Tibial nerve (tissue), 4 donors: ENCODE data around the gene ADGB. TPM values are rescaled to one million over a fixed set of nuclear protein-coding genes. Genes with fewer than 3 reads are reported as not detected.

Experiments
- DNase-seq, 2 donors: peaks; one replicate each; pipeline ENCODE4 v3.0.0-alpha.2; 2019; ENCODE audit warnings: low spot score in 2 of 2
- H3K27ac ChIP-seq, 4 donors: fragments of 200-600 bp; sonication (generic) in 3 of 4; one replicate each; pipeline ENCODE4 v1.5.1; 2017 to 2019; ENCODE audit warnings: mild to moderate bottlenecking in 1 of 4
- H3K27me3 ChIP-seq, 2 donors: fragments of 200-600 bp; sonication (generic) in 1 of 2; one replicate each; pipeline versions ENCODE4 v1.5.1 to v1.6.0; 2017 to 2019
- H3K36me3 ChIP-seq, 3 donors: fragments of 200-600 bp; sonication (generic); one replicate each; pipeline ENCODE4 v1.5.1; 2018 to 2019
- H3K4me1 ChIP-seq, 4 donors: fragments of 200-600 bp; sonication (generic) in 3 of 4; one replicate each; pipeline ENCODE4 v1.5.1; 2017 to 2019
- H3K4me3 ChIP-seq, 4 donors: fragments of 200-600 bp; sonication (generic) in 3 of 4; one replicate each; pipeline ENCODE4 v1.5.1; 2017 to 2019; ENCODE audit warnings: mild to moderate bottlenecking in 1 of 4, moderate library complexity in 1 of 4
- H3K9me3 ChIP-seq, 4 donors: fragments of 200-600 bp; sonication (generic) in 3 of 4; one replicate each; pipeline ENCODE4 v1.5.1; 2017 to 2019
- EP300 ChIP-seq, 2 donors: sonication (generic); formaldehyde crosslinking; IDR thresholded peaks; one replicate each; pipeline ENCODE4 v1.6.1; 2017; ENCODE audit warnings: antibody characterized with exemption in 2 of 2, mild to moderate bottlenecking in 1 of 2
- POLR2A ChIP-seq, 2 donors: fragments of 450-650 bp; IDR thresholded peaks; one replicate each; pipeline ENCODE4 v1.6.1; 2017; ENCODE audit warnings: antibody characterized with exemption in 2 of 2, mild to moderate bottlenecking in 2 of 2, moderate library complexity in 2 of 2
- WGBS, 2 donors: methylation state at CpG; one replicate each; pipeline ENCODE4 v1.1.5; 2018; 5-methylcytosine and 5-hydroxymethylcytosine counted together
- total RNA-seq, 4 donors: library from RNA; depleted of rRNA; stranded (reverse); fragments of >200 nt; gene quantifications; one replicate each; pipeline ENCODE4 v1.1.0, GENCODE V29; 2016
- TF ChIP-seq, protein P1 (sequence below), 5 experiments: fragments of 200-600 bp in 3 of 5; fragments of 450-650 bp in 2 of 5; sonication (generic) in 3 of 5; IDR thresholded peaks; one replicate each; pipeline ENCODE4 v1.5.1; 2016 to 2019; ENCODE audit warnings: antibody characterized with exemption in 5 of 5, mild to moderate bottlenecking in 3 of 5, moderate library complexity in 2 of 5

The ADGB gene
- total RNA-seq, 4 donors from 2014 or later = not detected

DNA sequence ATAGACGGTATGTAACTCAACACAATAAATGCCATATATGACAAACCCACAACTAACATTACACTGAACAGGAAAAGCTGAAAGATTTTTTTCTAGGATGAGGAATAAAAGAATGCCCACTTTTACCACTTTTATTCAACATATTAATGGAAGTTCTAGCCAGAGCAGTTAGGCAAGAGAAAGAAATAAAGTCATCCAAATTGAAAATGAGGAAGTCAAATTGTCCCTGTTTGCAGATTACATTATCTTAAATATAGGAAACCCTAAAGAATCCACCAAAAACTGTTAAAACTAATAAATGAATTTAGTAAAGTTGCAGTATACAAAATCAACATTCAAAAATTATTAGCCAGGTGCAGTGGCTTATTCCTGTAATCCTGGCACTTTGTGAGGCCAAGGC lies 24.6 kb upstream of the ADGB start:
- peaks cover 0 to 46% (median 7%) of the 10 kb centered on the region in 4 donors for H3K9me3 ChIP-seq
- TF ChIP-seq, protein P1, sequence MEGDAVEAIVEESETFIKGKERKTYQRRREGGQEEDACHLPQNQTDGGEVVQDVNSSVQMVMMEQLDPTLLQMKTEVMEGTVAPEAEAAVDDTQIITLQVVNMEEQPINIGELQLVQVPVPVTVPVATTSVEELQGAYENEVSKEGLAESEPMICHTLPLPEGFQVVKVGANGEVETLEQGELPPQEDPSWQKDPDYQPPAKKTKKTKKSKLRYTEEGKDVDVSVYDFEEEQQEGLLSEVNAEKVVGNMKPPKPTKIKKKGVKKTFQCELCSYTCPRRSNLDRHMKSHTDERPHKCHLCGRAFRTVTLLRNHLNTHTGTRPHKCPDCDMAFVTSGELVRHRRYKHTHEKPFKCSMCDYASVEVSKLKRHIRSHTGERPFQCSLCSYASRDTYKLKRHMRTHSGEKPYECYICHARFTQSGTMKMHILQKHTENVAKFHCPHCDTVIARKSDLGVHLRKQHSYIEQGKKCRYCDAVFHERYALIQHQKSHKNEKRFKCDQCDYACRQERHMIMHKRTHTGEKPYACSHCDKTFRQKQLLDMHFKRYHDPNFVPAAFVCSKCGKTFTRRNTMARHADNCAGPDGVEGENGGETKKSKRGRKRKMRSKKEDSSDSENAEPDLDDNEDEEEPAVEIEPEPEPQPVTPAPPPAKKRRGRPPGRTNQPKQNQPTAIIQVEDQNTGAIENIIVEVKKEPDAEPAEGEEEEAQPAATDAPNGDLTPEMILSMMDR (IDR thresholded peaks at IDR 0.05) = no peak
- no peak overlapping the region for H3K4me3 ChIP-seq
- no peaks in the 10 kb centered on the region for H3K4me1 ChIP-seq
- no peaks in the 10 kb centered on the region for H3K36me3 ChIP-seq
- no peak overlapping the region for H3K27ac ChIP-seq
- DNase-seq = no peak
- no peaks in the 10 kb centered on the region for H3K27me3 ChIP-seq
- WGBS, 2 donors = 89 to 92% methylated on average over 1 of the region's 1 CpG

DNA sequence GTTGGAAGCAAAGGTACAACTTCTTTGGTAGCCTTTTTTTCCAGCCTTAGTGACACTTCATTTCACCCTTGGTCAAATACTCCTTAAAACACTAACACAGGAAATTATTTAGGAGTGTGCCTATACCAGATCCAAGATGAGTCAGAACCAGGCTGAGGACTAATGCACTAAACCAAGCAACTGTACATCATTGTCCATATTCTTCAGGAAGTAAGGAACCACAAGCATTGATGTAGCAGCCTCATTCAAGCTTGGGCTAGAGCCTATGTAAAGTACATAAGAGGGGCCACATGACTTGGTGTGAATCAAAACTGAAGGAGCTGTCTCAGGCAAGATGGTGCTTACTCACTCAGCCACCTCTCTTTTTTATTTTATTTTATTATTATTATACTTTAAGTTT lies 20.7 kb upstream of the ADGB start:
- TF ChIP-seq POLR2A (IDR thresholded peaks at IDR 0.05) = no peak
- TF ChIP-seq EP300 (IDR thresholded peaks at IDR 0.05) = no peak
- TF ChIP-seq, protein P1 (IDR thresholded peaks at IDR 0.05) = no peak
- no peaks in the 10 kb centered on the region for H3K4me1 ChIP-seq
- DNase-seq = no peak
- H3K36me3 ChIP-seq = no peaks in the 10 kb centered on the region
- peaks cover 0 to 21% (median 3%) of the 10 kb centered on the region in 4 donors for H3K9me3 ChIP-seq
- H3K27ac ChIP-seq = no peak overlapping the region
- no peaks in the 10 kb centered on the region for H3K27me3 ChIP-seq
- H3K4me3 ChIP-seq = no peak overlapping the region

DNA sequence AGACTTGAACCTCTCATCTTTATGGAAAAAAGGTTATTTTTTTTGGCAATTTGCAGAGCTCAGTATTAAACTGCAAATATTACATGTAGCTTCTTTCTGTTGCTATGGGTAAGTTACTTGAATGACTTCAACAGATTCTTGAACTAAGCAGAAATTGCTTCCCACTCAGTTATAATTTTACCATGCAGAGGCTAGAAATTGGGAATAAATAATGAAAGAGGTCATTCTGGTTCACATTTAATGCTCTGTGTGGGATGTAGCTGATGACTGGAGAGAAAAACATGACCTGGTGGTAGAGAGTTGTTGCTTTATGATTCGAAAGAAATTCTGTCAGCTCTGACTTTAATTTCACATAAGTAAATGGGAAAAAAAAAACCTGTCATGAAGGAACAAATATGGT lies 16.8 kb upstream of the ADGB start:
- DNase-seq = no peak
- Histone ChIP-seq H3K27me3 (no peaks in the 10 kb centered on the region), H3K9me3 (peaks cover 0 to 7% (median 0%) of the 10 kb centered on the region in 4 donors), H3K27ac (no peak overlapping the region), H3K4me3 (no peak overlapping the region), H3K36me3 (no peaks in the 10 kb centered on the region), H3K4me1 (no peaks in the 10 kb centered on the region)
- WGBS, 2 donors = 23 to 24% methylated on average over 1 of the region's 1 CpG
- TF ChIP-seq EP300 (IDR thresholded peaks at IDR 0.05) (no peak), POLR2A (IDR thresholded peaks at IDR 0.05) (no peak)
- TF ChIP-seq, protein P1 (IDR thresholded peaks at IDR 0.05) = no peak

- peak; percentile 28 to 63 for DNase-seq
- 62 to 63% methylated on average over 5 of the region's 5 CpGs for WGBS, 2 donors
- TF ChIP-seq EP300 (IDR thresholded peaks at IDR 0.05) (peak in 1 of 2 donors; percentile 48), POLR2A (IDR thresholded peaks at IDR 0.05) (no peak)
- peaks cover 0 to 7% (median 0%) of the 10 kb centered on the region in 4 donors for H3K9me3 ChIP-seq
- no peak overlapping the region for H3K27ac ChIP-seq
- H3K4me1 ChIP-seq = no peaks in the 10 kb centered on the region
- H3K36me3 ChIP-seq = no peaks in the 10 kb centered on the region
- H3K27me3 ChIP-seq = no peaks in the 10 kb centered on the region
- no peak overlapping the region for H3K4me3 ChIP-seq
Measured at GRCh38 chr6:146582857-146583256, 15.9 kb upstream of the ADGB start.

DNA sequence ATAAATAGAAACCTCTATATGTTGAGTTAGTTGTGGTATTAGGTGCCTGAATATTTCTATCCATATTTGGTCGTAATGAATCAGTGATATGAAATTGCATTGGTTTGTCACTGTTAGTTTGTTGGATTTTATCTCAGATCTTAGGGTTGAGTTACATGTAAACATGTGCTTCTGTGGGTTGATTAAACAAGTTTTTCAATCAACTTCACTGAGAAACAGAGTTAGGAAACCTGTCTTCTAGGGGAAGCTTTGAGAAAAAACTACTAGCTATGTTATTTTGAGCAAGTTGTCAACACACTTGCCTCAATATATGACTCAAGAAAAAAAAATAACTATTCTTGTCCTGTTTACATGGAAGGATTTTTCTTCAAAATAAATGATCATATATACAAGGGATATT lies 14.8 kb upstream of the ADGB start:
- Histone ChIP-seq H3K36me3 (no peaks in the 10 kb centered on the region), H3K27me3 (no peaks in the 10 kb centered on the region), H3K27ac (no peak overlapping the region), H3K4me1 (no peaks in the 10 kb centered on the region), H3K4me3 (no peak overlapping the region), H3K9me3 (peaks cover 0 to 7% (median 0%) of the 10 kb centered on the region in 4 donors)
- WGBS, 2 donors = 78 to 82% methylated on average over 1 of the region's 1 CpG
- DNase-seq = no peak
- no peak for TF ChIP-seq POLR2A (IDR thresholded peaks at IDR 0.05)
- TF ChIP-seq EP300 (IDR thresholded peaks at IDR 0.05) = no peak
- TF ChIP-seq, protein P1 (IDR thresholded peaks at IDR 0.05) = no peak

DNA sequence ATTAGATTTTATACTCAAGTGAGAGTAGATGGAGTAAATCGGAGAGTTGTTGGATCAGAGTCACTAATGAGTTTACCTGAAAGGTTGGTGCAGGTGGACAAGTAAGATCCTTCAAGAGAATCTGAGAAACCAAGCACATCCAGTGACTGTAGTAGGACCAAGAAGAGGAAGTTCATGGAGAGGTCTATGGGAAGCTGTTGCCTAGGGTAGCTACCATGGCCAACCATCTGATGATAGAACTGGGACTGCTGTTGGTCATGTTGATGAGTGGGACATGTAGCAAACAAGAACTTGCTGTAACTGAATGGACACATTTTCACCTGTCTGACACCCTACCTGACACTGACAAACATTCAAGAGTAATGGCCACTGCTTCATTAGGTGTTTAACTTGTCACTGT lies 11.3 kb upstream of the ADGB start:
- H3K27me3 ChIP-seq = no peaks in the 10 kb centered on the region
- WGBS, 2 donors = 0 to 90% methylated on average over 1 of the region's 1 CpG
- DNase-seq = no peak
- TF ChIP-seq, protein P1 (IDR thresholded peaks at IDR 0.05) = no peak
- no peak for TF ChIP-seq EP300 (IDR thresholded peaks at IDR 0.05)
- no peak for TF ChIP-seq POLR2A (IDR thresholded peaks at IDR 0.05)
- H3K27ac ChIP-seq = no peak overlapping the region
- no peaks in the 10 kb centered on the region for H3K36me3 ChIP-seq
- H3K9me3 ChIP-seq = peaks cover 0 to 6% (median 0%) of the 10 kb centered on the region in 4 donors
- H3K4me3 ChIP-seq = no peak overlapping the region
- H3K4me1 ChIP-seq = no peaks in the 10 kb centered on the region
